Measurements from ENCODE around the gene KLHL20.
"Not testable (repeated sequence)": the region's sequence is repeated elsewhere in the genome, so short reads cannot be mapped to it uniquely, and the experiment has no call there.

KLHL20 gene

DNA sequence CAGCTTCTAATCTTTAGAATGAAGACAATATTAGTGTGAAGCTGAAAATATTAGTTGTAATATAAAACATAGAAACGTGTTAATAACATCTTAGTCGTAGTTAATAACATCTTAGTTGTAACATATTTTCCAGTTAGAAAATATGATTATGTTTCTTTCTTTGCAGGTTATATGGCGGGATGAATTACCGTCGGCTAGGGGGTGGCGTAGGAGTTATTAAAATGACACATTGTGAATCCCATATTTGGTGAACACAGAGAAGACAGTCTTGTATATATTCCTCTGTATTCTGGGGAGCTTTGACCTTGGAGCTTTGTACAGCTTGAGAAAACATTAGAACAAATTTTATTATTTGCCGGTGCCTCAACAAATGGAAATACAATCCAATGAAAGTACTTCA lies 70.2 kb downstream of the KLHL20 start:
- H3K27ac ChIP-seq: no peak overlapping the region
- no peak for TF ChIP-seq ZFX (IDR thresholded peaks at IDR 0.05; ENCODE audit: borderline replicate concordance)
- TF ChIP-seq, protein P1, sequence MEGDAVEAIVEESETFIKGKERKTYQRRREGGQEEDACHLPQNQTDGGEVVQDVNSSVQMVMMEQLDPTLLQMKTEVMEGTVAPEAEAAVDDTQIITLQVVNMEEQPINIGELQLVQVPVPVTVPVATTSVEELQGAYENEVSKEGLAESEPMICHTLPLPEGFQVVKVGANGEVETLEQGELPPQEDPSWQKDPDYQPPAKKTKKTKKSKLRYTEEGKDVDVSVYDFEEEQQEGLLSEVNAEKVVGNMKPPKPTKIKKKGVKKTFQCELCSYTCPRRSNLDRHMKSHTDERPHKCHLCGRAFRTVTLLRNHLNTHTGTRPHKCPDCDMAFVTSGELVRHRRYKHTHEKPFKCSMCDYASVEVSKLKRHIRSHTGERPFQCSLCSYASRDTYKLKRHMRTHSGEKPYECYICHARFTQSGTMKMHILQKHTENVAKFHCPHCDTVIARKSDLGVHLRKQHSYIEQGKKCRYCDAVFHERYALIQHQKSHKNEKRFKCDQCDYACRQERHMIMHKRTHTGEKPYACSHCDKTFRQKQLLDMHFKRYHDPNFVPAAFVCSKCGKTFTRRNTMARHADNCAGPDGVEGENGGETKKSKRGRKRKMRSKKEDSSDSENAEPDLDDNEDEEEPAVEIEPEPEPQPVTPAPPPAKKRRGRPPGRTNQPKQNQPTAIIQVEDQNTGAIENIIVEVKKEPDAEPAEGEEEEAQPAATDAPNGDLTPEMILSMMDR (IDR thresholded peaks at IDR 0.05): no peak

DNA sequence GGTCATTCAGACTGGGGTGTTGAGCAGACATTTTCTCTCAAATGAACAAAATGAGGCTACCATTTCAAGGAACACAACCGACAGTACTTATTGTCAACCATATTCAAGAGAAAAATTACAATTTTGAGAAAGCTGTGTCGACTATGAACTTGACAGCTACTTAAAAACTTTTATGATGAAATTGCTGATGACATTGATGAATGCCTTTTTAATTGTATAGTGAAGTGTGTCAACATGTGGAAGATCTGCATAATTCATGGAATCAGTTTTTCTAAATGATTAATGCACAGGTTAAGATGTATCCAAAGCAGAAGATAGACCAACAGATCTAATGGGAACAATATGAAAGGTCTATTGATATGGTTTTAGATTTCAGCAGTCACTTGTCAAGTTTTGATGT lies 75.1 kb downstream of the KLHL20 start:
- no peak for TF ChIP-seq ZFX (IDR thresholded peaks at IDR 0.05; ENCODE audit: borderline replicate concordance)
- TF ChIP-seq, protein P1 (IDR thresholded peaks at IDR 0.05): no peak
- no peak overlapping the region for H3K27ac ChIP-seq

DNA sequence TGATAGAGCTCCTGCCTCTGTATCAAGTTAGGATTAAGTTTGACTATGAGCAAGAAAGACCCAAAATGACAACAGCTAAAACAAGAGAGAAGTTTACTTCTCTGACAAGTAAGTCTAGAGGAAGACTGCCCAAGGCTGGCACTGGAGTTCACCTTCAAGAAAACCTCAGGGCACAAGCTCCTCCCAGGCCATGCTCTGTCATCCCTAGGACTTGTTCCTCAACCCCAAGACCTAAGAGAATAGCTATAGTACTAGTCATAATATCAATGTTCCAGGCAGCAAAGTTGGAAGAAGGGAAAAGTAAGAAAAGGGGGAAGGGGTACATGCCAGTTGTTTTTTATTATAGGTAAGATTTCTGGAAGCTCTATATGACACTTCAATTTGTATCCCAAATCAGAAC lies 83.3 kb downstream of the KLHL20 start:
- H3K27ac ChIP-seq: no peak overlapping the region
- TF ChIP-seq, protein P1 (IDR thresholded peaks at IDR 0.05): no peak
- no peak for TF ChIP-seq ZFX (IDR thresholded peaks at IDR 0.05; ENCODE audit: borderline replicate concordance)

DNA sequence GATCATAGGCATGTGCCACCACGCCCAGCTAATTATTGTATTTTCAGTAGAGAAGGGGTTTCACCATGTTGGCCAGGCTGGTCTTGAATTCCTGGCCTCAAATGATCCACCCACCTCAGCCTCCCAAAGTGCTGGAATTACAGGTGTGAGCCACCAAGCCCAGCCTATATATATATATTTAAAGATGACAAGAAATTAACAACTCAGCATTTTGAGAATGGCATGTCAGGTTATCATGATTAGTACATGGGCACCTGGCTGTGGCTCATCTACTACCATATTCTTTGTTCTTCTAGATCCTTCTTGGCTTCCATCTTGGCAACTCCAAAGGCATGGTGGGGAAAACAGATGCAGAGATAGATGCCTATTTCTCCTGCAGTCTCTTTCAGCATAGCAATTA lies 85.2 kb downstream of the KLHL20 start:
- H3K27ac ChIP-seq: not testable (repeated sequence)

DNA sequence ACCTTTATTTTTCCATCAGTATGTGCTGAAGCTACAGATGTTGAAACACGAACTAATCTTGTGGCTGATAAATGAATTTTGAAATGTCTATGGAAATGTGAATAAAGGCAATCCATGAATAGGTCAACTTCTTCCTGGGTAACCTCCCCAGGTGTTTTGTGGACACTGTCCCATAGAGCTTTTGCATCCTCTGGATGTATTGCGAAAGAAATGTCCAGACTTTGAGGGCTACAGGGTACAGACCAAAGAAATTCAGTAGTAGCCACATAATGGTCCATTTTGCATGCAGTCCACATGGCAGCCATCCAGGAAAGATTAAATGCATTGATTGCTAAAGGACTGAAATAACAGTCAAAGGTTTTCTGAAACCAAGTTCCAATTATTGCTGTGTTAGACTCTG lies 88.2 kb downstream of the KLHL20 start:
- H3K27ac ChIP-seq: no peak overlapping the region
- TF ChIP-seq ZFX (IDR thresholded peaks at IDR 0.05; ENCODE audit: borderline replicate concordance): no peak
- TF ChIP-seq, protein P1 (IDR thresholded peaks at IDR 0.05): no peak

DNA sequence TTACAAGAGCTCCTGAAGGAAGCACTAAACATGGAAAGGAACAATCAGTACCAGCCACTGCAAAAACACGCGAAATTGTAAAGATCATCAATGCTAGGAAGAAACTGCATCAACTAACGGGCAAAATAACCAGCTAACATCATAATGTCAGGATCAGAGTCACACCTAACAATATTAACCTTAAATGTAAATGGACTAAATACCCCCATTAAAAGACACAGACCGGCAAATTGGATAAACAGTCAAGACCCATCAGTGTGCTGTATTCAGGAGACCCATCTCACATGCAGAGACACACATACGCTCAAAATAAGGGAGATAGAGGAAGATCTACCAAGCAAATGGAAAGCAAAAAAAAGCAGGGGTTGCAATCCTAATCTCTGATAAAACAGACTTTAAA lies 98.9 kb downstream of the KLHL20 start:
- not testable (repeated sequence) for H3K27ac ChIP-seq

DNA sequence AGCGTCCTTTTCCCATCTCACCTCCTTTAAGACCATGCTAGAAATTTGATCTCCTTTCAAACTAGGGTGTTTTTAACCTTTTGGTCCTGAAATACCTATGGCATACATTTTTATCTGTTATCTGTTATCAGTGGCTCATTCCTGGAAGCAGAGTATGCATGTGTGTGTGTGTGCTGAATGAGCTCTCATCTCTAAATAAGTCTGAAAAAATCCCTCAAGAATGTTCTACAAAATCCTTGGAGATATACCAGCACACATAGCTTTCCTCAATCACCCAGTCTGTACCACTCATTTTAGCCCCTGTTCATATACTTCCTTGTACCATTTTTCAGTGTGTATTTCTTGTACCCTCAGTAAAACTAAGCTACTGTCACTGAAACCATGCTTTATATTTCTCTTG lies 103.7 kb downstream of the KLHL20 start:
- H3K27ac ChIP-seq: no peak overlapping the region
- TF ChIP-seq ZFX (IDR thresholded peaks at IDR 0.05; ENCODE audit: borderline replicate concordance): no peak
- TF ChIP-seq, protein P1 (IDR thresholded peaks at IDR 0.05): no peak

DNA sequence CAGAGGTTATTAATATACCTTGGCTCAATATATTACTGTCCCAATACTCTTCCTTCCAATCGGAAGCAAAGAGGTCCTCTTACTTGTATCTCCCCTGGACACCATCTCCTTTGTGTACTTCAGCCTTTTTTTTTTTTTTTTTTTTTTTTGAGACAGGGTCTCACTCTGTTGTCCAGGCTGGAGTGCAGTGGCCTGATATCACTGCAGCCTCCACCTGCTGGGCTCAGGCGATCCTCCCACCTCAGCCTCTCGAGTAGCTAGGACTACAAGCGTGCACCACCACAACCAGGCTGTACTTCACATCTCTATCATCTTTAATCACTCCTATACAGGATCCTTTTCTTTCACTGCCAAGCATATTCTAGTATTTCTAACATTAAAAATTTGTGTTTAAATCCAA lies 106.9 kb downstream of the KLHL20 start:
- no peak for TF ChIP-seq ZFX (IDR thresholded peaks at IDR 0.05; ENCODE audit: borderline replicate concordance)
- TF ChIP-seq, protein P1 (IDR thresholded peaks at IDR 0.05): no peak
- H3K27ac ChIP-seq: no peak overlapping the region

Measured in 22Rv1 (cell line).